NCI-H446 (cell line): ENCODE measurements around the gene FUT7.
A peak's percentile ranks its signal among the peaks of the same experiment; 100 is the strongest.

ENCODE experiments used
- DNase-seq, 2 experiments: peaks; one replicate each; lab custom pipeline; 2025; lab: John Stamatoyannopoulos, UW

Gene FUT7

GRCh38 chr9:137031904-137032640, at the start of gene FUT7:
TSS of gene FUT7 (minus strand) at chr9:137032088. CDS start at chr9:137031991, 97 bp downstream.
- DNase-seq = no peak

GRCh38 chr9:137080260-137081122, 48.6 kb upstream of the FUT7 start:
- no peak for DNase-seq

- no peak for DNase-seq
Observed at GRCh38 chr9:137079401-137079787, 47.5 kb upstream of the FUT7 start.

- no peak for DNase-seq
Observed at GRCh38 chr9:137078701-137079400, 47.0 kb upstream of the FUT7 start.

- DNase-seq = no peak
Observed at GRCh38 chr9:137077758-137078693, 46.1 kb upstream of the FUT7 start.

GRCh38 chr9:137077010-137077747, 45.3 kb upstream of the FUT7 start, which contains the start of gene UAP1L1:
TSS of gene UAP1L1 (plus strand) at chr9:137077517. CDS start at chr9:137077533, 16 bp downstream.
- DNase-seq = peak in 1 of 2 experiments; percentile 21

- DNase-seq = no peak
Observed at GRCh38 chr9:137076636-137077009, 44.7 kb upstream of the FUT7 start.

- no peak for DNase-seq
Observed at GRCh38 chr9:137075275-137075775, 43.4 kb upstream of the FUT7 start.

GRCh38 chr9:137074657-137075274, 42.9 kb upstream of the FUT7 start:
- no peak for DNase-seq

GRCh38 chr9:137073992-137074399, 42.1 kb upstream of the FUT7 start:
- DNase-seq = no peak

GRCh38 chr9:137071282-137071681, 39.4 kb upstream of the FUT7 start:
- DNase-seq = no peak

GRCh38 chr9:137070906-137071275, 39.0 kb upstream of the FUT7 start:
- DNase-seq = no peak

GRCh38 chr9:137070201-137070905, 38.5 kb upstream of the FUT7 start, which contains the start of gene SAPCD2:
TSS of gene SAPCD2 (minus strand) at chr9:137070557. CDS start at chr9:137070460, 97 bp downstream.
- peak; percentile 58 to 88 for DNase-seq

- DNase-seq = no peak
Observed at GRCh38 chr9:137069508-137070091, 37.7 kb upstream of the FUT7 start.

GRCh38 chr9:137068539-137069507, 36.9 kb upstream of the FUT7 start:
- DNase-seq = no peak

- peak in 1 of 2 experiments; percentile 64 for DNase-seq
Observed at GRCh38 chr9:137067860-137068538, 36.1 kb upstream of the FUT7 start.
